ENCODE data around the gene TBCD.

The TBCD gene

DNA sequence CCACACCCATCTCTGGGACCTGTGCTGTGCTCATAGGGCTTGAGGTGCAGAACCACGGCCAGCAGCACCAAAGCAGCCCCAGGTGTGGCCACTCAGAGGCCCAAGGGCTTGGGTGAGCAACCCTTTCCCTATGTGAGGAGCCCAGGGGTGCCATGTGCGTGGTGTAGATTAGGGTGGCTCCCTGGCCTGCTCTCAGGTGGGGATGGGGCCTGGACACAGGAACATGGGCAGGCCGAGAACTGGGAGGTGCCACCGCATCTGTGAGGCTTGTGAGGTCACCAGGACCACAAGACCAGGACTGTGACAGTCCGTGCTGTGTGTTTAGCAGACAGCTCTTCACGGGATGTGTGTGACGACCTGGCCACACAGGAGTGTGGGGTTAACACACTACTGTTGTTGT lies 191.5 kb downstream of the TBCD start:
- in situ Hi-C loops (cut with MboI; ENCODE audit: low sequenced_read_pairs, unreplicated experiment), result no loop called here
- no peak for DNase-seq (ENCODE audit: low spot score)
- TF ChIP-seq, protein P1, sequence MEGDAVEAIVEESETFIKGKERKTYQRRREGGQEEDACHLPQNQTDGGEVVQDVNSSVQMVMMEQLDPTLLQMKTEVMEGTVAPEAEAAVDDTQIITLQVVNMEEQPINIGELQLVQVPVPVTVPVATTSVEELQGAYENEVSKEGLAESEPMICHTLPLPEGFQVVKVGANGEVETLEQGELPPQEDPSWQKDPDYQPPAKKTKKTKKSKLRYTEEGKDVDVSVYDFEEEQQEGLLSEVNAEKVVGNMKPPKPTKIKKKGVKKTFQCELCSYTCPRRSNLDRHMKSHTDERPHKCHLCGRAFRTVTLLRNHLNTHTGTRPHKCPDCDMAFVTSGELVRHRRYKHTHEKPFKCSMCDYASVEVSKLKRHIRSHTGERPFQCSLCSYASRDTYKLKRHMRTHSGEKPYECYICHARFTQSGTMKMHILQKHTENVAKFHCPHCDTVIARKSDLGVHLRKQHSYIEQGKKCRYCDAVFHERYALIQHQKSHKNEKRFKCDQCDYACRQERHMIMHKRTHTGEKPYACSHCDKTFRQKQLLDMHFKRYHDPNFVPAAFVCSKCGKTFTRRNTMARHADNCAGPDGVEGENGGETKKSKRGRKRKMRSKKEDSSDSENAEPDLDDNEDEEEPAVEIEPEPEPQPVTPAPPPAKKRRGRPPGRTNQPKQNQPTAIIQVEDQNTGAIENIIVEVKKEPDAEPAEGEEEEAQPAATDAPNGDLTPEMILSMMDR (IDR thresholded peaks at IDR 0.05; ENCODE audit: borderline replicate concordance, control extremely low read depth, extremely low read depth, insufficient read depth, missing control alignments), result no peak

DNA sequence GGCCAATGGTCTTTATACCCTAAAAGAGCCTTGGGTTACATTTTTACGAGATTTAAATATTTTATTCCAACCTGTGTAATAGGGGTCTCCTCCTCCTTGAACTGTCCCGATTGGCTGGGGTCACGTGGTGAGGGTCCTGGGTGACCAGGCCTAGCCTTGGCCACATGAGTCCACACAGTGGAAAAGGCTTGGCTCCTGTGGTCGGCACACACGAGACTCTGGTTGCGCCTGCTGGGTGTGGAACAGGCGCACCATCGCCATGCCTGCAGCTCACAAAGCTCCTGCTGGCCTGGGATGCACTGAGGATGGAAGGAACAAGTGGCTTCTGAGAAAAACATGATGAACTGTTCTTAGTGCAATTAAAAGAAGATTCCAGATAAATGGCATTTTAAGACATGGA lies 191.9 kb downstream of the TBCD start:
- DNase-seq (ENCODE audit: low spot score), result no peak
- in situ Hi-C loops (cut with MboI; ENCODE audit: low sequenced_read_pairs, unreplicated experiment), result no loop called here
- TF ChIP-seq, protein P1 (IDR thresholded peaks at IDR 0.05; ENCODE audit: borderline replicate concordance, control extremely low read depth, extremely low read depth, insufficient read depth, missing control alignments), result no peak

DNA sequence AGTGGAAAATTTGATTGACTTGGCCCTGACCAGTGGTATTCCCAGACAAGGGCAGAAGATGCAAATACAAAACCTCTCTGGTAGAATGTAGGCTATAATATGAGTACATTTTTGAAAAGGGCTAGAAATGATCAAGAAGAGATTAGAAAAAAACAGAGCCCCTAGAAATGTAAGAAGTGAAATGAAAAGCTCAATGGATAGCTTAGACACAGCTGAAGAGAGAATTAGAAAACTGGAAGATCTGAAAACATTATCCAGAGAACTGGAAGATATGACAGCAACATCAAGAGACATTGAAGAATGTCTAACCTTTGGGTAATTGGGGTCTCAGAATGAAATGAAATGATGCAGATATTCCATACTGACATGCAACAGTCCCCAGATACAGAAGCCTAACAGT lies 193.1 kb downstream of the TBCD start:
- no peak for DNase-seq (ENCODE audit: low spot score)
- in situ Hi-C loops (cut with MboI; ENCODE audit: low sequenced_read_pairs, unreplicated experiment), result no loop called here
- TF ChIP-seq, protein P1 (IDR thresholded peaks at IDR 0.05; ENCODE audit: borderline replicate concordance, control extremely low read depth, extremely low read depth, insufficient read depth, missing control alignments), result no peak

DNA sequence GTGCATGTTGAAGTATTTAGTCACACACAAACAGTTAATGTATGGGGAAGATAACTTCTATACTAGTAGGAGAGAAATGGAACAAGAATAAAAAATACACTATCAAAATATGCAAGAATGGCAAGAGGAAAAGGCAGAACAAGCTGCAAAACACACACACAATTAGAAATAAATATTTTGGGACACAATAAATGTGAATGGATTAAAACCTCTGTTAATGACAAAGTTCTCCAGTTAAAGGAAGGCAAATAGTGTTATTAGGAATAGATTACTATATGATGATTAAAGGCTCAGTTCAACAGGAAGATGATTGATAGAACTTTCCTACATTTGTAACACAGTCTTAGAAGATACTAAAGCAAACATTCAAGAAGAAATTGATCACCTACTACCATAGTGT lies 194.2 kb downstream of the TBCD start:
- TF ChIP-seq, protein P1 (IDR thresholded peaks at IDR 0.05; ENCODE audit: borderline replicate concordance, control extremely low read depth, extremely low read depth, insufficient read depth, missing control alignments), result no peak
- no peak for DNase-seq (ENCODE audit: low spot score)
- in situ Hi-C loops (cut with MboI; ENCODE audit: low sequenced_read_pairs, unreplicated experiment), result no loop called here

DNA sequence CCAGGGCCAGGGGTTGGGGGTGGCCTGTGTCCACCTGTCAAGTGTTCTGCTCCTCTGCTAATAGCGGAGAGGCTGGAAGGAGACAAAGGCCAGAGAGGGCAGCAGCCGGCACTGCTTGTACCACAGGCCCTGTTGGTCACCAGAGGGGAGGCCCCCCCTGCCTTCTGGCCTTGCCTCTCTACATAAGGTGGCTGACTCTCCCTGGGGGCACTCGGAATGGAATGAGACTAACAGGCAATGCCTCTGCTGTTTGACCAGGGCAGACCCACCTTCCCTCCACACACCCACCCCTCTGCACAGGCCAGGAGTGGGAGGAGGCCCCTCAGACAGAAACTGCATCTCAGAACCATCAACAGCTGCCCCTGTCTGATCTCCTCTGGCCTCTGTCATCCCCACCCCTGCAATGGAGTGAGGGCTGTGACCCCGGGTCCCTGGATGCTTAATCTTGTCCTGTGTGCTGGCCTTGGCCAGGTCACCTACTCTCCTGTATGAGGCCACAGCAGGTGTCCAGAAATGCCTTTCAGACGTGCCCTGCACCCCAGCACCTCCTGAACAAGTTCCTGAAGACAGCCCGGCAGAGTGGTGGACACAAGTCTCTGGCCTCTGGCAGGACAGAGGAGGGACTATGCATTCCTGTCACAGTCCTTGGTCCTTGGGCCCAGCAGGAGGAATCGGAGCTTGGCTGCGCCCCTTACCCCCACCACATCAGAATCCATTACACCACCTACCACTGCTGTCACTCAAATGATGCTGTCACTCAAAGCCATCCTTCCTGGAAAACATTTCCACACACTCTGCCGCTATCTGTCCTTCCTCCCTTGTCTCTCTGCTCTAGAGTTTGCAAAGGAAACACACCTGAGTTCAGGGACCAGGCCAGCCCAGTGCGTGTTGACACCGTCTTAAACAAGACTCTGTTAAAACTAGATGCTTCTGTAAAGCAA lies 195.5 kb downstream of the TBCD start:
- TF ChIP-seq, protein P1 (IDR thresholded peaks at IDR 0.05; ENCODE audit: borderline replicate concordance, control extremely low read depth, extremely low read depth, insufficient read depth, missing control alignments), result no peak
- in situ Hi-C loops (cut with MboI; ENCODE audit: low sequenced_read_pairs, unreplicated experiment), result no loop called here
- DNase-seq (ENCODE audit: low spot score), result no peak

DNA sequence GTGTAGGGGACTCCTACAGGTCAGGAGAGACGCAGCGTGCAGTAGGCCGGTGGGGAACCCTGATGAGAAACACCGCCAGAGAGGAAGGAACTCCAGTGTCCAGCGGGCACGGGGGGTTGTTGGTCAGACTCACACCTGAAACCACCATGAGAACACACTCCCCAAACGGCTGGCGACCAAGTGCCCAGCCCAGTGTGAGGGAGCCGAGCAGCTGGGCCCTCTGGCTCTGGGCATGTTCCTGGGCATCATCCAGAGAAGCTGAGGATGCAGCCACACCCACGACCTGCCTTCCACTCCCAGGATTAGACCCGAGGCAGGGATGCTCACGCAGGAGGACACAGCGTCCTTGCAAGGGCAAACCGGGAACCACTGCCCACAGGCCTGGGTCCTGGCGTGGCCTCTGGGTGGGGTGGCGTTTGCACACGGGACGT lies 196.2 kb downstream of the TBCD start:
- no peak for DNase-seq (ENCODE audit: low spot score)
- TF ChIP-seq, protein P1 (IDR thresholded peaks at IDR 0.05; ENCODE audit: borderline replicate concordance, control extremely low read depth, extremely low read depth, insufficient read depth, missing control alignments), result no peak

More for the DNA sequence above, 196.2 kb downstream of the TBCD start:
- in situ Hi-C loops (cut with MboI; ENCODE audit: low sequenced_read_pairs, unreplicated experiment), result no loop called here

Measured in GM13976 (cell line).